H9 (cell line): Measurements from ENCODE around the gene KLHL21. TPM values are rescaled to one million over a fixed set of nuclear protein-coding genes. Genes with fewer than 3 reads are reported as not detected.
"Not testable (repeated sequence)": the region's sequence is repeated elsewhere in the genome, so short reads cannot be mapped to it uniquely, and the experiment has no call there.

Source experiments
- DNase-seq: peaks from one replicate; pipeline ENCODE4 v3.0.0-alpha.2; 2017
- H2AFZ ChIP-seq: one replicate; pipeline ENCODE4 v1.6.1; 2013; ENCODE audit warnings: mild to moderate bottlenecking, low read length, control low read depth, moderate library complexity
- H2AK5ac ChIP-seq: 2 replicates; pipeline ENCODE4 v1.6.1; 2013; ENCODE audit warnings: low read length, control low read depth, mixed read lengths; ENCODE audit not compliant: insufficient read length
- H2BK120ac ChIP-seq: one replicate; pipeline ENCODE4 v1.6.1; 2013; ENCODE audit warnings: low read depth, mild to moderate bottlenecking, low read length, control low read depth, inconsistent platforms; ENCODE audit not compliant: poor library complexity, severe bottlenecking
- H2BK12ac ChIP-seq: 2 replicates; pipeline ENCODE4 v1.6.1; 2013; ENCODE audit warnings: low read length, control low read depth, mixed read lengths, low read depth; ENCODE audit not compliant: insufficient read length
- H2BK15ac ChIP-seq: 2 replicates; pipeline ENCODE4 v1.6.1; 2013; ENCODE audit warnings: low read depth, low read length, control low read depth
- H2BK20ac ChIP-seq: one replicate; pipeline ENCODE4 v1.6.1; 2013; ENCODE audit warnings: low read depth, mild to moderate bottlenecking, low read length, control low read depth, inconsistent platforms; ENCODE audit not compliant: poor library complexity, severe bottlenecking
- H2BK5ac ChIP-seq: 2 replicates; pipeline ENCODE4 v1.6.1; 2013; ENCODE audit warnings: low read length, control low read depth, mixed read lengths; ENCODE audit not compliant: insufficient read length
- H3K14ac ChIP-seq: 2 replicates; pipeline ENCODE4 v1.6.1; 2013; ENCODE audit warnings: low read length, control low read depth; ENCODE audit not compliant: insufficient read depth
- H3K18ac ChIP-seq: 2 replicates; pipeline ENCODE4 v1.6.1; 2013; ENCODE audit warnings: low read depth, mild to moderate bottlenecking, mixed read lengths, low read length, control low read depth; ENCODE audit not compliant: insufficient read length
- H3K23ac ChIP-seq: 2 replicates; pipeline ENCODE4 v1.6.1; 2013; ENCODE audit warnings: low read length, control low read depth, mixed read lengths, low read depth; ENCODE audit not compliant: insufficient read length
- H3K23me2 ChIP-seq: 2 replicates; pipeline ENCODE4 v1.6.1; 2013; ENCODE audit warnings: low read depth, mild to moderate bottlenecking, mixed read lengths, low read length, control low read depth; ENCODE audit not compliant: insufficient read length, poor library complexity, severe bottlenecking
- H3K27ac ChIP-seq: 2 replicates; pipeline ENCODE4 v1.5.1; 2013; ENCODE audit warnings: low read length, control low read depth, mixed read lengths, low read depth; ENCODE audit not compliant: insufficient read length
- H3K27me3 ChIP-seq: 2 replicates; pipeline ENCODE4 v1.6.1; 2013; ENCODE audit warnings: low read length, control low read depth, inconsistent platforms; ENCODE audit not compliant: insufficient read depth
- H3K4ac ChIP-seq: 2 replicates; pipeline ENCODE4 v1.6.1; 2013; ENCODE audit warnings: low read depth, mild to moderate bottlenecking, control low read depth, inconsistent platforms, low read length, moderate library complexity
- H3K4me1 ChIP-seq: 2 replicates; pipeline ENCODE4 v1.6.1; 2013; ENCODE audit warnings: low read length, control low read depth, inconsistent platforms; ENCODE audit not compliant: insufficient read depth
- H3K4me2 ChIP-seq: 2 replicates; pipeline ENCODE4 v1.6.1; 2013; ENCODE audit warnings: low read length, control low read depth, mixed read lengths; ENCODE audit not compliant: insufficient read length, insufficient read depth
- H3K56ac ChIP-seq: 2 replicates; pipeline ENCODE4 v1.6.1; 2013; ENCODE audit warnings: low read depth, mild to moderate bottlenecking, mixed read lengths, low read length, control low read depth; ENCODE audit not compliant: insufficient read length
- H3K79me1 ChIP-seq: 2 replicates; pipeline ENCODE4 v1.6.1; 2013; ENCODE audit warnings: low read depth, mild to moderate bottlenecking, moderate library complexity, low read length, control low read depth, inconsistent platforms; ENCODE audit not compliant: insufficient read depth, poor library complexity, severe bottlenecking
- H3K79me2 ChIP-seq: 2 replicates; pipeline ENCODE4 v1.6.1; 2013; ENCODE audit warnings: low read length, control low read depth, inconsistent platforms; ENCODE audit not compliant: insufficient read depth
- H3K9ac ChIP-seq: 2 replicates; pipeline ENCODE4 v1.6.1; 2013; ENCODE audit warnings: low read length, control low read depth, mixed read lengths; ENCODE audit not compliant: insufficient read length; ENCODE audit errors: extremely low read depth
- H3K9me3 ChIP-seq: one replicate; pipeline ENCODE4 v1.6.1; 2013; ENCODE audit warnings: low read depth, low read length, inconsistent platforms; ENCODE audit not compliant: control insufficient read depth
- H3T11ph ChIP-seq: one replicate; pipeline ENCODE4 v1.6.1; 2013; ENCODE audit warnings: mild to moderate bottlenecking, low read length, control low read depth, inconsistent platforms
- H4K20me1 ChIP-seq: one replicate; pipeline ENCODE4 v1.6.1; 2013; ENCODE audit not compliant: control insufficient read depth, insufficient read length, insufficient read depth
- H4K5ac ChIP-seq: 2 replicates; pipeline ENCODE4 v1.6.1; 2013; ENCODE audit warnings: low read depth, mild to moderate bottlenecking, mixed read lengths, low read length, control low read depth; ENCODE audit not compliant: insufficient read length
- H4K8ac ChIP-seq: replicated peaks from 2 replicates; pipeline ENCODE4 v1.6.1; 2013; ENCODE audit warnings: low read length, control low read depth, mixed read lengths, low read depth; ENCODE audit not compliant: insufficient read length
- H4K91ac ChIP-seq: 2 replicates; pipeline ENCODE4 v1.6.1; 2013; ENCODE audit warnings: low read depth, mild to moderate bottlenecking, moderate library complexity, mixed read lengths, low read length, control low read depth; ENCODE audit not compliant: insufficient read length
- H3K27ac Mint-ChIP-seq, 3 experiments: 2 replicates in 2 of 3; 3 replicates in 1 of 3; pipeline ENCODE4 v1.8.0; 2020 to 2021; ENCODE audit warnings: mixed read lengths in 3 of 3, mild to moderate bottlenecking in 1 of 3, moderate library complexity in 1 of 3
- H3K27me3 Mint-ChIP-seq: 2 replicates; pipeline ENCODE4 v1.8.0; 2021; ENCODE audit warnings: low read depth, mild to moderate bottlenecking, moderate library complexity, mixed read lengths
- H3K36me3 Mint-ChIP-seq, 3 experiments: 2 replicates in 2 of 3; 3 replicates in 1 of 3; pipeline ENCODE4 v1.8.0; 2020 to 2021; ENCODE audit warnings: low read depth in 3 of 3, mixed read lengths in 3 of 3; ENCODE audit not compliant: insufficient read depth in 1 of 3
- H3K4me1 Mint-ChIP-seq, 2 experiments: 2 replicates each; pipeline ENCODE4 v1.8.0; 2020; ENCODE audit warnings: mixed read lengths in 2 of 2
- H3K4me3 Mint-ChIP-seq, 2 experiments: 2 replicates in 1 of 2; 3 replicates in 1 of 2; pipeline ENCODE4 v1.8.0; 2020 to 2021; ENCODE audit warnings: mild to moderate bottlenecking in 2 of 2, mixed read lengths in 2 of 2, moderate library complexity in 1 of 2
- H3K9me3 Mint-ChIP-seq, 2 experiments: 2 replicates in 1 of 2; 3 replicates in 1 of 2; pipeline ENCODE4 v1.8.0; 2020; ENCODE audit warnings: mild to moderate bottlenecking in 2 of 2, mixed read lengths in 2 of 2, moderate library complexity in 1 of 2
- WGBS: extraction: QIAGEN DNeasy Blood & Tissue Kit; methylation state at CpG from one replicate; pipeline ENCODE4 v1.1.7; 2013; ENCODE audit warnings: missing lambda C conversion rate, low lambda C conversion rate, mixed read lengths; ENCODE audit not compliant: insufficient read length; ENCODE audit errors: extremely low coverage; 5-methylcytosine and 5-hydroxymethylcytosine counted together
- total RNA-seq: library from RNA; stranded (reverse); gene quantifications from 2 replicates; pipeline ENCODE4 v1.2.1, GENCODE V29; 2021
- TF ChIP-seq, protein P1 (sequence below): fragments of 200-600 bp; sonication (generic); conservative IDR thresholded peaks from 3 replicates; pipeline ENCODE4 v1.8.0; 2021; ENCODE audit warnings: antibody characterized with exemption, mild to moderate bottlenecking

Gene KLHL21
- total RNA-seq, 1 experiment from 2014 or later: 31.9 TPM

DNA sequence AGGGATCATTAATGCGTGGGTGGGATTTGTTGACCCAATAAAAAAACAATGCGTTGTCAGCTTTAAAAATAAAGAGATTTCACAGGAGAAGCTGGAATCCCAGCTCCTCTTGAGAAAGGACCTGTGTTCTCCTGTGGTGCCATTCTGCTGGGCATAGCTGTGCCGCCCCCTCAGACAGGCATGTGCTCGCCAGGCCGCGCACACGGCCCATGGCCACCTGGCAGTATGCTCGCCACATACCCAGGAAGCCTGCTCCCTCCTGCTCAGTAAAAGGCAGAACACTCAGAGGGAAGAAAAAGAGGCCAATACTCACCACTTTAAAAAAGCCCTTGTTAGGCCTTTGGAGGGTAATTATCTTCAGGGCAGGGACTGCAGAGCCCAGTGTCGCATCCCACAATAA lies 35.1 kb upstream of the KLHL21 start:
- Histone ChIP-seq H2BK5ac (no peak overlapping the region), H4K20me1 (no peaks in the 10 kb centered on the region), H4K91ac (no peak overlapping the region), H2BK15ac (no peak overlapping the region), H2BK120ac (no peak overlapping the region), H2BK12ac (no peak overlapping the region), H3K27ac (no peak overlapping the region), H3K14ac (no peak overlapping the region), H3K4me1 (no peaks in the 10 kb centered on the region), H3K56ac (no peak overlapping the region), H3T11ph (no peak overlapping the region), H3K23ac (no peak overlapping the region), H3K23me2 (no peaks in the 10 kb centered on the region), H3K4me2 (no peak overlapping the region), H4K8ac (no peak overlapping the region), H3K79me1 (no peaks in the 10 kb centered on the region), H3K9me3 (no peaks in the 10 kb centered on the region), H4K5ac (no peak overlapping the region), H2BK20ac (no peak overlapping the region), H3K9ac (no peak overlapping the region), H3K4ac (no peak overlapping the region), H3K27me3 (no peaks in the 10 kb centered on the region), H2AK5ac (no peak overlapping the region), H2AFZ (no peak overlapping the region), H3K79me2 (no peaks in the 10 kb centered on the region), H3K18ac (no peak overlapping the region)
- Mint-ChIP-seq H3K27me3 (no peaks in the 10 kb centered on the region; the same call in 1 of the 2 replicates), H3K27ac (no peak overlapping the region), H3K36me3 (peaks cover 37 to 93% (median 89%) of the 10 kb centered on the region in 3 experiments), H3K4me3 (no peak overlapping the region), H3K4me1 (no peaks in the 10 kb centered on the region), H3K9me3 (no peaks in the 10 kb centered on the region)
- no CpG with 5 or more reads among the region's 9 CpGs for whole genome bisulfite sequencing
- TF ChIP-seq, protein P1, sequence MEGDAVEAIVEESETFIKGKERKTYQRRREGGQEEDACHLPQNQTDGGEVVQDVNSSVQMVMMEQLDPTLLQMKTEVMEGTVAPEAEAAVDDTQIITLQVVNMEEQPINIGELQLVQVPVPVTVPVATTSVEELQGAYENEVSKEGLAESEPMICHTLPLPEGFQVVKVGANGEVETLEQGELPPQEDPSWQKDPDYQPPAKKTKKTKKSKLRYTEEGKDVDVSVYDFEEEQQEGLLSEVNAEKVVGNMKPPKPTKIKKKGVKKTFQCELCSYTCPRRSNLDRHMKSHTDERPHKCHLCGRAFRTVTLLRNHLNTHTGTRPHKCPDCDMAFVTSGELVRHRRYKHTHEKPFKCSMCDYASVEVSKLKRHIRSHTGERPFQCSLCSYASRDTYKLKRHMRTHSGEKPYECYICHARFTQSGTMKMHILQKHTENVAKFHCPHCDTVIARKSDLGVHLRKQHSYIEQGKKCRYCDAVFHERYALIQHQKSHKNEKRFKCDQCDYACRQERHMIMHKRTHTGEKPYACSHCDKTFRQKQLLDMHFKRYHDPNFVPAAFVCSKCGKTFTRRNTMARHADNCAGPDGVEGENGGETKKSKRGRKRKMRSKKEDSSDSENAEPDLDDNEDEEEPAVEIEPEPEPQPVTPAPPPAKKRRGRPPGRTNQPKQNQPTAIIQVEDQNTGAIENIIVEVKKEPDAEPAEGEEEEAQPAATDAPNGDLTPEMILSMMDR: peak; percentile 28; the same call in 1 of the 3 replicates
- no peak for DNase-seq

DNA sequence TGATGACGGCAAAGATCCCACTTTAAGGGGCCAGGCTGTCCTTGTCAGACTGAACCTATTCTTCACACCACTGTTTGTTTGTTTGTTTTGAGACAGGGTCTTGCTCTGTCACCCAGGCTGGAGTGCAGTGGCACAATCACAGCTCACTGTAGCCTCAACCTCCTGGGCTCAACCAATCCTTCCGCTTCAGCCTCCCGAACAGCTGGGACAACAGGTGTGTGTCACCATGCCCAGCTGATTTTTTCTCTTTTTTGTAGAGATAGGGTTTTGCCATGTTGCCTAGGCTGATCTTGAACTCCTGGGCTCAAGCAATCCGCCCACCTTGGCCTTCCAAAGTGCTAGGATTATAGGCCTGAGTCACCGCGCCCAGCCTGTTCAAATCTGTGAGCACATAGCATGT lies 34.1 kb upstream of the KLHL21 start:
- H3K4me1 Mint-ChIP-seq, H4K5ac ChIP-seq, H2AFZ ChIP-seq, H3K79me1 ChIP-seq, H2BK5ac ChIP-seq, H3K23me2 ChIP-seq, H3K18ac ChIP-seq, H3K23ac ChIP-seq, H2BK120ac ChIP-seq, H2AK5ac ChIP-seq, H4K91ac ChIP-seq, H3K4me2 ChIP-seq, H3K9me3 Mint-ChIP-seq, H2BK15ac ChIP-seq, DNase-seq, H3K4ac ChIP-seq, H3T11ph ChIP-seq, H3K9me3 ChIP-seq, H4K20me1 ChIP-seq, H3K56ac ChIP-seq, H2BK12ac ChIP-seq, H2BK20ac ChIP-seq, H3K27me3 ChIP-seq, H3K79me2 ChIP-seq, H3K27ac Mint-ChIP-seq, H3K4me3 Mint-ChIP-seq, H3K27ac ChIP-seq, H4K8ac ChIP-seq, H3K14ac ChIP-seq, H3K4me1 ChIP-seq, H3K27me3 Mint-ChIP-seq, H3K9ac ChIP-seq: not testable (repeated sequence)
- peaks cover 28 to 92% (median 82%) of the 10 kb centered on the region in 3 experiments for H3K36me3 Mint-ChIP-seq
- WGBS: no CpG with 5 or more reads among the region's 6 CpGs
